HG03439 (cell line): ENCODE results near the gene ALK.

Source experiments
- ATAC-seq: cut with Tn5 transposase; IDR thresholded peaks from one replicate; pipeline ENCODE4 v1.9.1; 2021; ENCODE audit warnings: mild to moderate bottlenecking, moderate library complexity; ENCODE audit not compliant: unreplicated experiment

The ALK gene

GRCh38 chr2:29305762-29306161 lies 615.6 kb downstream of the ALK start:
- ATAC-seq = no peak

GRCh38 chr2:29304399-29305060 lies 616.9 kb downstream of the ALK start:
- ATAC-seq = no peak

- ATAC-seq = no peak
Observed at GRCh38 chr2:29296585-29296984, 624.8 kb downstream of the ALK start.

GRCh38 chr2:29295845-29296244 lies 625.5 kb downstream of the ALK start:
- ATAC-seq = no peak

- ATAC-seq = no peak
Observed at GRCh38 chr2:29293830-29294438, 627.5 kb downstream of the ALK start.

- ATAC-seq = no peak
Observed at GRCh38 chr2:29290293-29291047, 630.9 kb downstream of the ALK start.

- ATAC-seq = no peak
Observed at GRCh38 chr2:29284671-29285070, 636.7 kb downstream of the ALK start.

GRCh38 chr2:29281916-29282247 lies 639.5 kb downstream of the ALK start:
- no peak for ATAC-seq

GRCh38 chr2:29281086-29281915 lies 640.1 kb downstream of the ALK start:
- no peak for ATAC-seq

- no peak for ATAC-seq
Observed at GRCh38 chr2:29278966-29279365, 642.4 kb downstream of the ALK start.

GRCh38 chr2:29276151-29276550 lies 645.2 kb downstream of the ALK start:
- no peak for ATAC-seq

- ATAC-seq = no peak
Observed at GRCh38 chr2:29275186-29275585, 646.2 kb downstream of the ALK start.

- ATAC-seq = no peak
Observed at GRCh38 chr2:29273685-29274611, 647.4 kb downstream of the ALK start.

- ATAC-seq = no peak
Observed at GRCh38 chr2:29273004-29273684, 648.2 kb downstream of the ALK start.

- ATAC-seq = no peak
Observed at GRCh38 chr2:29272311-29272710, 649.1 kb downstream of the ALK start.

- no peak for ATAC-seq
Observed at GRCh38 chr2:29270701-29271121, 650.7 kb downstream of the ALK start.

- no peak for ATAC-seq
Observed at GRCh38 chr2:29269765-29270109, 651.6 kb downstream of the ALK start.

- ATAC-seq = no peak
Observed at GRCh38 chr2:29269095-29269764, 652.2 kb downstream of the ALK start.

GRCh38 chr2:29267720-29268119 lies 653.7 kb downstream of the ALK start:
- ATAC-seq = no peak
